Fibroblast of lung (primary cell): ENCODE data around the gene SHC1. TPM values are rescaled to one million over a fixed set of nuclear protein-coding genes. Genes with fewer than 3 reads are reported as not detected.
A peak's percentile ranks its signal among the peaks of the same experiment; 100 is the strongest.

Source experiments
- DNase-seq, 2 donors: peaks; one replicate each; pipeline versions ENCODE4 v3.0.0 to v3.0.0-alpha.2; 2010; ENCODE audit warnings: low read depth in 2 of 2
- H2AFZ ChIP-seq: 2 replicates; pipeline ENCODE4 v1.5.1; 2012; ENCODE audit warnings: low read length, control low read depth, inconsistent platforms
- H3K27ac ChIP-seq: 2 replicates; pipeline ENCODE4 v1.5.1; 2011; ENCODE audit warnings: low read length, control low read depth; ENCODE audit not compliant: insufficient read depth
- H3K27me3 ChIP-seq: 2 replicates; pipeline ENCODE4 v1.5.1; 2011; ENCODE audit warnings: mild to moderate bottlenecking, low read length; ENCODE audit not compliant: control insufficient read depth, insufficient read depth
- H3K36me3 ChIP-seq: 2 replicates; pipeline ENCODE4 v1.5.1; 2011; ENCODE audit warnings: low read length; ENCODE audit not compliant: control insufficient read depth, insufficient read depth
- H3K4me1 ChIP-seq: 2 replicates; pipeline ENCODE4 v1.5.1; 2011; ENCODE audit warnings: low read length; ENCODE audit not compliant: control insufficient read depth, insufficient read depth; ENCODE audit errors: extremely low read depth
- H3K4me2 ChIP-seq: 2 replicates; pipeline ENCODE4 v1.5.1; 2011; ENCODE audit warnings: low read length, control low read depth; ENCODE audit not compliant: insufficient read depth; ENCODE audit errors: extremely low read depth
- H3K4me3 ChIP-seq, 4 experiments: fragments of 200-600 bp in 1 of 4; sonication (generic) in 1 of 4; replicated peaks in 1 of 4; 2 replicates each; pipeline ENCODE4 v1.5.1; 2011 to 2016; ENCODE audit warnings: low read length in 4 of 4, low read depth in 3 of 4, mild to moderate bottlenecking in 3 of 4, control low read depth in 2 of 4, inconsistent platforms in 1 of 4, mixed read lengths in 1 of 4; ENCODE audit not compliant: insufficient read depth in 1 of 4; ENCODE audit errors: control extremely low read depth in 1 of 4
- H3K79me2 ChIP-seq: 2 replicates; pipeline ENCODE4 v1.5.1; 2012; ENCODE audit warnings: mild to moderate bottlenecking, low read length, inconsistent platforms; ENCODE audit not compliant: control insufficient read depth, insufficient read depth
- H3K9ac ChIP-seq: 2 replicates; pipeline ENCODE4 v1.5.1; 2011; ENCODE audit warnings: mild to moderate bottlenecking, low read length, control low read depth; ENCODE audit not compliant: insufficient read depth
- H3K9me3 ChIP-seq: 2 replicates; pipeline ENCODE4 v1.5.1; 2012; ENCODE audit warnings: low read depth, low read length; ENCODE audit not compliant: control insufficient read depth, insufficient read depth
- H4K20me1 ChIP-seq: 2 replicates; pipeline ENCODE4 v1.5.1; 2011; ENCODE audit warnings: low read length; ENCODE audit not compliant: control insufficient read depth, insufficient read depth; ENCODE audit errors: extremely low read depth
- EZH2 ChIP-seq: IDR thresholded peaks from 2 replicates; pipeline ENCODE4 v1.5.1; 2012; ENCODE audit warnings: low read length, control low read depth, mild to moderate bottlenecking; ENCODE audit errors: missing control alignments
- polyA plus RNA-seq, 2 donors: library from polyadenylated mRNA; depleted of rRNA in 1 of 2; stranded (reverse) in 1 of 2; unstranded in 1 of 2; fragments of >200 nt; gene quantifications; 2 replicates each; pipeline ENCODE4 v1.2.1, GENCODE V29; 2011 to 2012; ENCODE audit warnings: missing spikeins in 1 of 2
- total RNA-seq: library from RNA; depleted of rRNA; stranded (reverse); fragments of >200 nt; gene quantifications from 2 replicates; pipeline ENCODE4 v1.2.1, GENCODE V29; 2014
- TF ChIP-seq, protein P1 (sequence below), 2 donors: IDR thresholded peaks in 1 of 2; conservative IDR thresholded peaks in 1 of 2; 1 replicate in 1 of 2; 2 replicates in 1 of 2; pipeline ENCODE4 v1.5.1; 2011 to 2012; ENCODE audit warnings: low read length in 2 of 2, control low read depth in 1 of 2, inconsistent platforms in 1 of 2, low read depth in 1 of 2, mild to moderate bottlenecking in 1 of 2

SHC1 gene
- total and polyA plus RNA-seq, 2 donors (not counting 1 experiment from before 2014, with no cell fraction given) = 245 to 277 TPM

DNA sequence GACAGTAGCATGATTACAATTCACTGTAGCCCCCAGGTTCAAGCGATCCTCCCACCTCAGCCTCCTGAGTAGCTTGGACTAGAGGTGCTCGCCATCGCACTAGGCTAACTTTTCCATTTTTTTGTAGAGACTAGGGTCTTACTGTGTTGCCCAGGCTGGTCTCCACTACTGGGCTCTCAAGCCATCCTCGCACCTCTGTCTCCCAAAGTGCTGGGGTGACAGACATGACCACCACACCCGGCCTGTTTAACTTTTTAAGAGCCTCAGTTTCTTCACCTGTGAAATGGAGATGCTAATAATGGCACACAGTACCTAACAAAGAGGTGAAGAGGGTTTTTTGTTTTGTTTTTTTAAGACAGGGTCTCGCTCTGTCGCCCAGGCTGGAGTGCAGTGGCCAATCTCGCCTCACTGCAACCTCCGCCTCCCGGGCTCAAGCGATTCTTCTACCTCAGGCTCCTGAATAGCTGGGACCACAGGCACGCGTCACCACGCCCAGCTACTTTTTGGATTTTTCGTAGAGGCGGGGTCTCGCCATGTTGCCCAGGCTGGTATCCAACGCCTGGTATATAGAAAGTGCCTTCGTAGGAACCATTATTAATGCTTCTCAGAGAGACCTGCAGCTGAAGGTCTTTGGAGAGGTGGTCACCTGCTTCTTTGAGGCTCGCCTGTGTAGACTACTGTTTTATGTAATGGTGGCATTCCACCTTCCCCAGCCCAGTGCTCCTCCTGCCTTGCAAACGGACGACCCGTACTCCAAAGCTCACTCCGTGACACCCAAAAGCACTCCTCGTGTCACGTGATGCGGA lies 34.6 kb downstream of the SHC1 start:
- H3K4me1 ChIP-seq = peaks cover 3% of the 10 kb centered on the region
- no peaks in the 10 kb centered on the region for H3K27me3 ChIP-seq
- H3K4me2 ChIP-seq = peak overlapping the region; percentile 90
- peak overlapping the region; percentile 98 for H2AFZ ChIP-seq
- peaks cover 2% of the 10 kb centered on the region for H3K79me2 ChIP-seq
- TF ChIP-seq, protein P1, sequence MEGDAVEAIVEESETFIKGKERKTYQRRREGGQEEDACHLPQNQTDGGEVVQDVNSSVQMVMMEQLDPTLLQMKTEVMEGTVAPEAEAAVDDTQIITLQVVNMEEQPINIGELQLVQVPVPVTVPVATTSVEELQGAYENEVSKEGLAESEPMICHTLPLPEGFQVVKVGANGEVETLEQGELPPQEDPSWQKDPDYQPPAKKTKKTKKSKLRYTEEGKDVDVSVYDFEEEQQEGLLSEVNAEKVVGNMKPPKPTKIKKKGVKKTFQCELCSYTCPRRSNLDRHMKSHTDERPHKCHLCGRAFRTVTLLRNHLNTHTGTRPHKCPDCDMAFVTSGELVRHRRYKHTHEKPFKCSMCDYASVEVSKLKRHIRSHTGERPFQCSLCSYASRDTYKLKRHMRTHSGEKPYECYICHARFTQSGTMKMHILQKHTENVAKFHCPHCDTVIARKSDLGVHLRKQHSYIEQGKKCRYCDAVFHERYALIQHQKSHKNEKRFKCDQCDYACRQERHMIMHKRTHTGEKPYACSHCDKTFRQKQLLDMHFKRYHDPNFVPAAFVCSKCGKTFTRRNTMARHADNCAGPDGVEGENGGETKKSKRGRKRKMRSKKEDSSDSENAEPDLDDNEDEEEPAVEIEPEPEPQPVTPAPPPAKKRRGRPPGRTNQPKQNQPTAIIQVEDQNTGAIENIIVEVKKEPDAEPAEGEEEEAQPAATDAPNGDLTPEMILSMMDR (conservative IDR thresholded peaks at IDR 0.05 in 1 of 2, IDR thresholded peaks at IDR 0.05 in 1 of 2; ENCODE audit: low read depth in 1 of 2, low read length in 2 of 2) = no peak
- H3K36me3 ChIP-seq = no peaks in the 10 kb centered on the region
- peak overlapping the region; percentile 76 to 95 (median 88) for H3K4me3 ChIP-seq
- H3K9ac ChIP-seq = peak overlapping the region; percentile 100
- DNase-seq = no peak
- no peaks in the 10 kb centered on the region for H4K20me1 ChIP-seq
- peak overlapping the region; percentile 100 for H3K27ac ChIP-seq
- no peaks in the 10 kb centered on the region for H3K9me3 ChIP-seq

DNA sequence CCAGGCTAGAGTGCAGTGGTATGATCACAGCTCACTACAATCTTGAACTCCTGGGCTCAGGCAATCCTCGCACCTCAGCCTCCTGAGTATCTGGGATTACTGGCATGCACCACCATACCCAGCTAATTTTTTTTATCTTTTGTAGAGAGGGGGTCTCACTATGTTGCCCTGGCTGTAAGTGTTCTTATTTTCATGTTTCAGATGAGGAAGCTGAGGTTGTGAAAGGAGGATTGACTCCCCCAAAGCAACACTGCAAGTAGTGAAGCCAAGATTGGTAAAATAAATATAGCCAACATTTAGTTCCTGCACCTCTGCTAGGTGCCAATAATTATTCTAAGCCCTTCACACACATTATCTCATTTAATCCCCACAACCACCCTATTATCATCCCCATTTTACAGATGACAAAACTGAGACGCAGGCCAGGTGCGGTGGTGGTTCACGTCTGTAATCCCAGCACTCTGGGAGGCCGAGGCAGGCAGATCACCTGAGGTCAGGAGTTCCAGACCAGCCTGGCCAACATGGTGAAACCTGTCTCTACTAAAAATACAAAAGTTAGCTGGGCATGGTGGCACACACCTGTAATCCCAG lies 36.1 kb downstream of the SHC1 start:
- Histone ChIP-seq H3K9ac (no peak overlapping the region), H3K27me3 (no peaks in the 10 kb centered on the region), H3K4me1 (peaks cover 3% of the 10 kb centered on the region), H4K20me1 (no peaks in the 10 kb centered on the region), H3K4me2 (no peak overlapping the region), H3K79me2 (peaks cover 2% of the 10 kb centered on the region), H3K9me3 (no peaks in the 10 kb centered on the region), H3K4me3 (no peak overlapping the region), H2AFZ (no peak overlapping the region), H3K36me3 (no peaks in the 10 kb centered on the region), H3K27ac (no peak overlapping the region)
- DNase-seq = no peak
- no peak for TF ChIP-seq EZH2
- TF ChIP-seq, protein P1 (conservative IDR thresholded peaks at IDR 0.05 in 1 of 2, IDR thresholded peaks at IDR 0.05 in 1 of 2; ENCODE audit: low read depth in 1 of 2, low read length in 2 of 2) = no peak

DNA sequence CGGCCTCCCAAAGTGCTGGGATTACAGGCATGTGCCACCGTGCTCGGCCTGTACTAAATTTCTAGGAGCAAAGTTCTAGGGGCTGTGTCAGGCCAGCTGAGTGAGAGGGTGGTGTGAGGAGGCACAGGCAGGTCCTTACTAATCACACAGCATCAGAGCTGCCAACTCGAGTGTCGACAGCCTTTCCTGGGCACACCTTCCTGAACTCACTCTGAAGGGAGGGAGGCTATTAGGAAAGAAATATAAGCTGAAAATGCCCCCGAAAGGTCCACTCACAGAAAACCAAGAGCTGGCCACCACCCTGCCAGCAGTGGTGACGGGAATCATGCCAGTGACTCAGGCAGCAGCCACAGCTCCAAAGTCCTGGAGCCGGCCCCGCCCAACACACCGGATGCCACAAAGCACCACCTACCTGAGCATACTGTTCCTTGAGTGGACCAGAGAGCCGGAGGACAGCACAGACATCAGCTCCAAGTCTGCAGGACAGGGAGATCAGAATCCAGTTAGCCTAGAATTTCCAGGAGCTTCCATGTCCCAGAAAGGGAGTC lies 38.5 kb downstream of the SHC1 start:
- H3K4me2 ChIP-seq = no peak overlapping the region
- H3K79me2 ChIP-seq = peaks cover 2% of the 10 kb centered on the region
- no peak for DNase-seq
- H2AFZ ChIP-seq = no peak overlapping the region
- H3K27me3 ChIP-seq = no peaks in the 10 kb centered on the region
- H4K20me1 ChIP-seq = no peaks in the 10 kb centered on the region
- H3K9ac ChIP-seq = no peak overlapping the region
- peaks cover 2% of the 10 kb centered on the region for H3K36me3 ChIP-seq
- H3K4me1 ChIP-seq = peaks cover 2% of the 10 kb centered on the region
- no peaks in the 10 kb centered on the region for H3K9me3 ChIP-seq
- TF ChIP-seq EZH2 = no peak
- TF ChIP-seq, protein P1 (conservative IDR thresholded peaks at IDR 0.05 in 1 of 2, IDR thresholded peaks at IDR 0.05 in 1 of 2; ENCODE audit: low read depth in 1 of 2, low read length in 2 of 2) = no peak
- no peak overlapping the region for H3K4me3 ChIP-seq
- H3K27ac ChIP-seq = no peak overlapping the region
